Measurements from ENCODE around the gene IFNA2. TPM values are rescaled to one million over a fixed set of nuclear protein-coding genes. Genes with fewer than 3 reads are reported as not detected.
A peak's percentile ranks its signal among the peaks of the same experiment; 100 is the strongest.

Gene IFNA2
- total and polyA plus RNA-seq, 4 donors: not detected

GRCh38 chr9:21395778-21396717, 10.8 kb upstream of the IFNA2 start:
- Histone ChIP-seq H3K36me3 (ENCODE audit: control insufficient read depth in 4 of 4, insufficient read depth in 3 of 4, low read depth in 1 of 4, low read length in 3 of 4) (no peaks in the 10 kb centered on the region), H3K4me1 (ENCODE audit: control insufficient read depth in 4 of 4, insufficient read depth in 4 of 4, low read length in 3 of 4) (peaks cover 0 to 9% (median 5%) of the 10 kb centered on the region in 4 donors), H3K9ac (ENCODE audit: low read depth in 1 of 2, low read length in 2 of 2) (no peak overlapping the region), H3K9me3 (ENCODE audit: control insufficient read depth in 4 of 4, low read length in 3 of 4) (no peaks in the 10 kb centered on the region), H3K4me3 (ENCODE audit: low read depth in 1 of 3, low read length in 3 of 3) (peak overlapping the region in 2 of 3 donors; percentile 49 to 54), H3K27me3 (ENCODE audit: control insufficient read depth in 4 of 4, insufficient read depth in 4 of 4, low read length in 3 of 4) (peaks cover 0 to 4% (median 1%) of the 10 kb centered on the region in 4 donors), H3K27ac (ENCODE audit: low read depth in 1 of 2, low read length in 2 of 2) (no peak overlapping the region)
- DNase-seq (ENCODE audit: low spot score): peak; percentile 55
- peak; percentile 62 to 72 for TF ChIP-seq RAD21 (IDR thresholded peaks at IDR 0.05)
- TF ChIP-seq FOXA1 (IDR thresholded peaks at IDR 0.05): no peak
- peak; percentile 62 for TF ChIP-seq CTCF (IDR thresholded peaks at IDR 0.05; ENCODE audit: low read depth, low read length, missing input control)
- 6% methylated on average over 40 of the region's 40 CpGs for WGBS

GRCh38 chr9:21392270-21392669, 7.1 kb upstream of the IFNA2 start:
- no peak for DNase-seq (ENCODE audit: low spot score)
- no peak for TF ChIP-seq ZBTB33 (IDR thresholded peaks at IDR 0.05)
- no peak for TF ChIP-seq YY1 (IDR thresholded peaks at IDR 0.05)
- TF ChIP-seq CTCF (IDR thresholded peaks at IDR 0.05; ENCODE audit: low read depth, low read length, missing input control): peak; percentile 27
- H3K27me3 ChIP-seq (ENCODE audit: control insufficient read depth in 4 of 4, insufficient read depth in 4 of 4, low read length in 3 of 4): peaks cover 0 to 10% (median 3%) of the 10 kb centered on the region in 4 donors
- WGBS: 79% methylated on average over 6 of the region's 6 CpGs
- no peak overlapping the region for H3K9ac ChIP-seq (ENCODE audit: low read depth in 1 of 2, low read length in 2 of 2)
- peaks cover 0 to 9% (median 5%) of the 10 kb centered on the region in 4 donors for H3K4me1 ChIP-seq (ENCODE audit: control insufficient read depth in 4 of 4, insufficient read depth in 4 of 4, low read length in 3 of 4)
- no peak overlapping the region for H3K27ac ChIP-seq (ENCODE audit: low read depth in 1 of 2, low read length in 2 of 2)
- H3K9me3 ChIP-seq (ENCODE audit: control insufficient read depth in 4 of 4, low read length in 3 of 4): no peaks in the 10 kb centered on the region
- no peak overlapping the region for H3K4me3 ChIP-seq (ENCODE audit: low read depth in 1 of 3, low read length in 3 of 3)
- no peaks in the 10 kb centered on the region for H3K36me3 ChIP-seq (ENCODE audit: control insufficient read depth in 4 of 4, insufficient read depth in 3 of 4, low read depth in 1 of 4, low read length in 3 of 4)

GRCh38 chr9:21383627-21384026, 1.6 kb downstream of the IFNA2 start:
- Histone ChIP-seq H3K36me3 (ENCODE audit: control insufficient read depth in 4 of 4, insufficient read depth in 3 of 4, low read depth in 1 of 4, low read length in 3 of 4) (no peaks in the 10 kb centered on the region), H3K9me3 (ENCODE audit: control insufficient read depth in 4 of 4, low read length in 3 of 4) (no peaks in the 10 kb centered on the region), H3K9ac (ENCODE audit: low read depth in 1 of 2, low read length in 2 of 2) (no peak overlapping the region), H3K27ac (ENCODE audit: low read depth in 1 of 2, low read length in 2 of 2) (no peak overlapping the region), H3K4me1 (ENCODE audit: control insufficient read depth in 4 of 4, insufficient read depth in 4 of 4, low read length in 3 of 4) (peaks cover 0 to 6% (median 0%) of the 10 kb centered on the region in 4 donors), H3K27me3 (ENCODE audit: control insufficient read depth in 4 of 4, insufficient read depth in 4 of 4, low read length in 3 of 4) (peaks cover 0 to 12% (median 2%) of the 10 kb centered on the region in 4 donors), H3K4me3 (ENCODE audit: low read depth in 1 of 3, low read length in 3 of 3) (no peak overlapping the region)
- 38% methylated on average over 4 of the region's 4 CpGs for WGBS
- no peak for DNase-seq (ENCODE audit: low spot score)
- no peak for TF ChIP-seq CTCF (IDR thresholded peaks at IDR 0.05; ENCODE audit: low read depth, low read length, missing input control)
- TF ChIP-seq HNF4A (conservative IDR thresholded peaks at IDR 0.05): no peak
- TF ChIP-seq ATF3 (IDR thresholded peaks at IDR 0.05): no peak
- no peak for TF ChIP-seq NR2F2 (IDR thresholded peaks at IDR 0.05)
- TF ChIP-seq TAF1 (conservative IDR thresholded peaks at IDR 0.05): no peak
- TF ChIP-seq MAX (IDR thresholded peaks at IDR 0.05): no peak
- no peak for TF ChIP-seq YY1 (IDR thresholded peaks at IDR 0.05)
- TF ChIP-seq HNF4G (IDR thresholded peaks at IDR 0.05): no peak
- TF ChIP-seq RAD21 (IDR thresholded peaks at IDR 0.05): no peak
- no peak for TF ChIP-seq SP1 (IDR thresholded peaks at IDR 0.05)
- TF ChIP-seq ZBTB33 (IDR thresholded peaks at IDR 0.05): no peak
- TF ChIP-seq FOXA2 (IDR thresholded peaks at IDR 0.05): no peak
- no peak for TF ChIP-seq RXRA (IDR thresholded peaks at IDR 0.05)

All from liver (tissue), 9 donors.